Left ventricle myocardium superior (tissue), 1 donor: Measurements from ENCODE around the gene GAP43. TPM values are rescaled to one million over a fixed set of nuclear protein-coding genes. Genes with fewer than 3 reads are reported as not detected.

ENCODE experiments used
- ATAC-seq: fragments of 200-7000 bp; cut with Tn5 transposase; one replicate; pipeline ENCODE4 v1.9.1; 2020; ENCODE audit warnings: mild to moderate bottlenecking, moderate library complexity
- DNase-seq: peaks from one replicate; pipeline ENCODE4 v3.0.0-alpha.2; 2020
- intact Hi-C: fragments of 100-400 bp; cut with micrococcal nuclease; formaldehyde crosslinking; loops from one replicate; pipeline ENCODE4 v1.11.0; 2022
- total RNA-seq: library from RNA; stranded (reverse); fragmentation: NEBNext Ultra II Directional; extraction: Animal tissue kit (Norgen Biotek cat#: 25700); gene quantifications from one replicate; pipeline ENCODE4 v1.2.1, GENCODE V29; 2021
- donor health status: DM: no; HTN: yes; CAD: no; lungs with severe emphysema.

Gene GAP43
- total RNA-seq, 1 donor from 2014 or later: 0.25 TPM

- ATAC-seq: no peak
- intact Hi-C loops: no loop called here
- no peak for DNase-seq
Measured at GRCh38 chr3:115626006-115626409, 2.7 kb downstream of the GAP43 start.

- intact Hi-C loops: no loop called here
- ATAC-seq: no peak
Measured at GRCh38 chr3:115626721-115627120, 3.4 kb downstream of the GAP43 start.

GRCh38 chr3:115627180-115628074 is 4.1 kb downstream of the GAP43 start:
- intact Hi-C loops: no loop called here
- ATAC-seq (no peak), DNase-seq (no peak)

More at GRCh38 chr3:115626721-115627120, 3.4 kb downstream of the GAP43 start:
- no peak for DNase-seq

GRCh38 chr3:115628075-115628412 is 4.7 kb downstream of the GAP43 start:
- intact Hi-C loops: no loop called here
- DNase-seq (no peak), ATAC-seq (no peak)

- intact Hi-C loops: no loop called here
- DNase-seq: no peak
- no peak for ATAC-seq
Measured at GRCh38 chr3:115630850-115631249, 7.5 kb downstream of the GAP43 start.

- DNase-seq: no peak
- no peak for ATAC-seq
Measured at GRCh38 chr3:115632026-115632425, 8.7 kb downstream of the GAP43 start.

GRCh38 chr3:115633467-115633866 is 10.2 kb downstream of the GAP43 start:
- no peak for DNase-seq
- no peak for ATAC-seq
- intact Hi-C loops: no loop called here

More at GRCh38 chr3:115632026-115632425, 8.7 kb downstream of the GAP43 start:
- intact Hi-C loops: no loop called here

- intact Hi-C loops: no loop called here
- no peak for DNase-seq
- ATAC-seq: no peak
Measured at GRCh38 chr3:115634052-115634451, 10.7 kb downstream of the GAP43 start.

GRCh38 chr3:115635406-115635805 is 12.1 kb downstream of the GAP43 start:
- DNase-seq (no peak), ATAC-seq (no peak)
- intact Hi-C loops: no loop called here

GRCh38 chr3:115638241-115638640 is 14.9 kb downstream of the GAP43 start:
- intact Hi-C loops: no loop called here
- no peak for ATAC-seq

GRCh38 chr3:115638991-115639390 is 15.7 kb downstream of the GAP43 start:
- DNase-seq: no peak
- ATAC-seq: no peak
- intact Hi-C loops: no loop called here

More at GRCh38 chr3:115638241-115638640, 14.9 kb downstream of the GAP43 start:
- no peak for DNase-seq

GRCh38 chr3:115644391-115644790 is 21.1 kb downstream of the GAP43 start:
- ATAC-seq (no peak), DNase-seq (no peak)
- intact Hi-C loops: no loop called here

GRCh38 chr3:115646027-115646690 is 22.8 kb downstream of the GAP43 start:
- intact Hi-C loops: no loop called here
- ATAC-seq (no peak), DNase-seq (no peak)

- intact Hi-C loops: no loop called here
- no peak for DNase-seq
- no peak for ATAC-seq
Measured at GRCh38 chr3:115648559-115648958, 25.2 kb downstream of the GAP43 start.

- intact Hi-C loops: no loop called here
- no peak for ATAC-seq
Measured at GRCh38 chr3:115651087-115651486, 27.8 kb downstream of the GAP43 start.

GRCh38 chr3:115651599-115651998 is 28.3 kb downstream of the GAP43 start:
- intact Hi-C loops: no loop called here
- ATAC-seq: no peak
- no peak for DNase-seq

More at GRCh38 chr3:115651087-115651486, 27.8 kb downstream of the GAP43 start:
- DNase-seq: no peak

- no peak for ATAC-seq
- DNase-seq: no peak
- intact Hi-C loops: no loop called here
Measured at GRCh38 chr3:115652738-115653137, 29.4 kb downstream of the GAP43 start.

- ATAC-seq (no peak), DNase-seq (no peak)
- intact Hi-C loops: no loop called here
Measured at GRCh38 chr3:115655761-115656282, 32.5 kb downstream of the GAP43 start.

- no peak for DNase-seq
- ATAC-seq: no peak
- intact Hi-C loops: no loop called here
Measured at GRCh38 chr3:115657168-115657567, 33.9 kb downstream of the GAP43 start.

- intact Hi-C loops: no loop called here
- ATAC-seq (no peak), DNase-seq (no peak)
Measured at GRCh38 chr3:115658032-115658336, 34.7 kb downstream of the GAP43 start.
